GM12878 (cell line): Measurements from ENCODE around the gene PIF1. TPM values are rescaled to one million over a fixed set of nuclear protein-coding genes. Genes with fewer than 3 reads are reported as not detected.

ENCODE experiments used
- ATAC-seq: fragments of 200-7000 bp; cut with Tn5 transposase; 3 replicates; pipeline ENCODE4 v1.9.1; 2020; ENCODE audit warnings: mild to moderate bottlenecking, moderate library complexity
- BruUV-seq: library from RNA; stranded (reverse); fragments of 400-500 nt; replicated peaks from 2 replicates; lab custom pipeline; 2021; lab: Mats Ljungman, UMichigan
- CTCF ChIA-PET: fragments of 300-600 bp; sonication (Branson Sonifier 250); formaldehyde crosslinking; extraction: SDS; loops from one replicate; lab custom pipeline; 2021; ENCODE audit warnings: inconsistent platforms; lab: Yijun Ruan, JAX
- POLR2A ChIA-PET: fragments of 350-600 bp; formaldehyde crosslinking; extraction: SDS; loops from one replicate; lab custom pipeline; 2021; ENCODE audit warnings: inconsistent platforms; lab: Charles Lee
- RAD21 ChIA-PET: fragments of 300-600 bp; sonication (Branson Sonifier 250); formaldehyde crosslinking; loops from one replicate; lab custom pipeline; 2023; ENCODE audit warnings: antibody characterized with exemption; ENCODE audit not compliant: unreplicated experiment; lab: Charles Lee
- SMC1A ChIA-PET: fragments of 300-600 bp; sonication (Branson Sonifier 250); formaldehyde crosslinking; loops from one replicate; lab custom pipeline; 2023; ENCODE audit not compliant: unreplicated experiment, uncharacterized antibody; lab: Charles Lee
- DNase-seq: peaks from one replicate; pipeline ENCODE4 v3.0.0-alpha.2; 2011; ENCODE audit warnings: low read depth, low spot score
- FAIRE-seq: peaks from 3 replicates; lab custom pipeline; 2011; peaks lifted over from hg19 to GRCh38; lab: Jason Lieb, UNC
- H2AFZ ChIP-seq: 2 replicates; pipeline ENCODE4 v1.6.0; 2011; ENCODE audit warnings: low read depth, low read length, control low read depth; ENCODE audit not compliant: control insufficient read depth
- H3K27ac ChIP-seq: 2 replicates; pipeline ENCODE4 v1.5.1; 2011; ENCODE audit warnings: control low read depth; ENCODE audit not compliant: control insufficient read depth, insufficient read depth
- H3K27me3 ChIP-seq, 2 experiments: replicated peaks in 1 of 2; 2 replicates each; pipeline versions ENCODE4 v1.6.0 to v1.6.1; 2011; ENCODE audit warnings: low read length in 1 of 2; ENCODE audit not compliant: control insufficient read depth in 2 of 2, insufficient read depth in 2 of 2
- H3K36me3 ChIP-seq, 2 experiments: 2 replicates each; pipeline ENCODE4 v1.5.1; 2011; ENCODE audit warnings: low read length in 1 of 2; ENCODE audit not compliant: control insufficient read depth in 2 of 2, insufficient read depth in 2 of 2
- H3K4me1 ChIP-seq: 2 replicates; pipeline ENCODE4 v1.6.1; 2011; ENCODE audit warnings: mild to moderate bottlenecking, low read length, moderate library complexity, mixed read lengths; ENCODE audit not compliant: control insufficient read depth, insufficient read depth
- H3K4me2 ChIP-seq: 2 replicates; pipeline ENCODE4 v1.6.0; 2011; ENCODE audit warnings: control low read depth; ENCODE audit not compliant: control insufficient read depth, insufficient read depth
- H3K4me3 ChIP-seq: fragments of 200-600 bp; sonication (generic); 2 replicates; pipeline ENCODE4 v1.5.1; 2016
- H3K79me2 ChIP-seq: 2 replicates; pipeline ENCODE4 v1.6.0; 2011; ENCODE audit warnings: low read length; ENCODE audit not compliant: control insufficient read depth, insufficient read depth
- H3K9ac ChIP-seq: 2 replicates; pipeline ENCODE4 v1.8.0; 2011; ENCODE audit warnings: low read length, control low read depth, mixed read lengths; ENCODE audit not compliant: control insufficient read depth, insufficient read depth
- H3K9me3 ChIP-seq: replicated peaks from 3 replicates; pipeline ENCODE4 v1.5.1; 2011; ENCODE audit warnings: mild to moderate bottlenecking, low read length; ENCODE audit not compliant: control insufficient read depth, insufficient read depth
- H4K20me1 ChIP-seq: 2 replicates; pipeline ENCODE4 v1.6.0; 2011; ENCODE audit not compliant: control insufficient read depth, insufficient read depth
- BCLAF1 ChIP-seq: fragments of 450-650 bp; IDR thresholded peaks from 2 replicates; pipeline ENCODE4 v1.6.1; 2017; ENCODE audit warnings: antibody characterized with exemption, mild to moderate bottlenecking, moderate library complexity
- EED ChIP-seq: sonication (generic); IDR thresholded peaks from 2 replicates; pipeline ENCODE4 v1.6.1; 2016; ENCODE audit warnings: antibody characterized with exemption, low read depth
- IRF5 ChIP-seq: fragments of 450-650 bp; IDR thresholded peaks from 2 replicates; pipeline ENCODE4 v1.6.1; 2017; ENCODE audit warnings: borderline replicate concordance
- KDM1A ChIP-seq: fragments of 200-600 bp; sonication (generic); IDR thresholded peaks from 2 replicates; pipeline ENCODE4 v1.6.1; 2016; ENCODE audit warnings: borderline replicate concordance
- KLF5 ChIP-seq: fragments of 450-650 bp; IDR thresholded peaks from 2 replicates; pipeline ENCODE4 v1.6.1; 2014; ENCODE audit warnings: mild to moderate bottlenecking; ENCODE audit not compliant: partially characterized antibody
- MEF2A ChIP-seq: IDR thresholded peaks from 2 replicates; pipeline ENCODE4 v1.6.1; 2011; ENCODE audit warnings: low read depth, mild to moderate bottlenecking, low read length, moderate library complexity; ENCODE audit not compliant: insufficient read depth
- NBN ChIP-seq: fragments of 450-650 bp; IDR thresholded peaks from 2 replicates; pipeline ENCODE4 v1.6.1; 2016
- RAD21 ChIP-seq: IDR thresholded peaks from 2 replicates; pipeline ENCODE4 v1.6.1; 2011; ENCODE audit warnings: mild to moderate bottlenecking, low read depth, low read length, moderate library complexity; ENCODE audit not compliant: insufficient read depth
- SMAD1 ChIP-seq: fragments of 450-650 bp; IDR thresholded peaks from 2 replicates; pipeline ENCODE4 v1.6.1; 2018; ENCODE audit warnings: mild to moderate bottlenecking, low read depth; ENCODE audit not compliant: partially characterized antibody
- STAT1 ChIP-seq: fragments of 450-650 bp; conservative IDR thresholded peaks from 2 replicates; pipeline ENCODE4 v1.6.1; 2014; ENCODE audit warnings: antibody characterized with exemption, mild to moderate bottlenecking
- USF2 ChIP-seq: IDR thresholded peaks from 2 replicates; pipeline ENCODE4 v1.6.1; 2011; ENCODE audit warnings: low read depth, low read length, improper control_type of control experiment, borderline replicate concordance
- WRNIP1 ChIP-seq: IDR thresholded peaks from 2 replicates; pipeline ENCODE4 v1.6.1; 2011; ENCODE audit warnings: low read depth, low read length, improper control_type of control experiment, borderline replicate concordance
- ZBTB11 ChIP-seq: fragments of 450-650 bp; formaldehyde crosslinking; IDR thresholded peaks from 2 replicates; pipeline ENCODE4 v1.5.0; 2022; ENCODE audit warnings: mild to moderate bottlenecking, missing genetic modification characterization
- ZNF217 ChIP-seq: fragments of 450-650 bp; IDR thresholded peaks from 2 replicates; pipeline ENCODE4 v1.6.1; 2017; ENCODE audit warnings: antibody characterized with exemption, mild to moderate bottlenecking
- ZNF24 ChIP-seq: fragments of 450-650 bp; IDR thresholded peaks from 2 replicates; pipeline ENCODE4 v1.6.1; 2017; ENCODE audit warnings: antibody characterized with exemption, mild to moderate bottlenecking
- WGBS: methylation state at CpG from one replicate; pipeline ENCODE4 v1.1.6; 2016; ENCODE audit warnings: low lambda C conversion rate; ENCODE audit not compliant: insufficient replicate concordance, insufficient coverage; ENCODE audit errors: missing lambda C conversion rate; 5-methylcytosine and 5-hydroxymethylcytosine counted together
- in situ Hi-C: fragments of 300-500 bp; cut with MboI; formaldehyde crosslinking; loops from 9 replicates; pipeline ENCODE4 v1.14.3; 2018; ENCODE audit warnings: mixed read lengths
- intact Hi-C: fragments of 100-400 bp; cut with micrococcal nuclease; formaldehyde crosslinking; loops from one replicate; pipeline ENCODE4 v1.14.2; 2022; ENCODE audit not compliant: unreplicated experiment
- polyA plus RNA-seq, 11 experiments: library from polyadenylated mRNA; depleted of rRNA in 4 of 11; unstranded in 6 of 11; stranded (reverse) in 5 of 11; fragments of >200 nt; fragmentation: Nextera tagmentation in 4 of 11; fragmentation: Illumina TruSeq in 1 of 11; extraction: Ambion mirVana in 4 of 11; extraction: Trizol in 1 of 11; gene quantifications; 1 replicate in 1 of 11; 2 replicates in 10 of 11; pipeline versions ENCODE4 v1.2.1 to v1.2.3, GENCODE V29; 2011 to 2016; ENCODE audit warnings: inconsistent platforms in 2 of 11, missing spikeins in 2 of 11, low read depth in 1 of 11
- total RNA-seq, 4 experiments: library from RNA; depleted of rRNA in 3 of 4; stranded (reverse); fragments of >200 nt in 3 of 4; fragmentation: Illumina TruSeq in 1 of 4; extraction: Trizol in 1 of 4; gene quantifications; 2 replicates each; pipeline versions ENCODE4 v1.2.1 to v1.2.3, GENCODE V29; 2013 to 2021

The PIF1 gene
- total and polyA plus RNA-seq, 10 of the 15 experiments (the other 5 are each of a cell fraction or from before 2014, with no cell fraction given), result 3.7 to 68.9 (median 31.1) TPM

GRCh38 chr15:64865998-64866520 is 40.6 kb upstream of the PIF1 start:
- DNase-seq, result no peak
- peaks cover 6% of the 10 kb centered on the region for H3K4me1 ChIP-seq
- H3K27me3 ChIP-seq, result no peaks in the 10 kb centered on the region
- H3K4me3 ChIP-seq, result no peak overlapping the region
- H3K27ac ChIP-seq, result no peak overlapping the region
- no peak for TF ChIP-seq NBN
- TF ChIP-seq KLF5, result no peak
- no peak for TF ChIP-seq SMAD1
- no peak for TF ChIP-seq EED
- no peak for TF ChIP-seq MEF2A
- no peak for TF ChIP-seq ZBTB11 (CRISPR knock-in tag)
- TF ChIP-seq RAD21, result no peak
- no peak for TF ChIP-seq ZNF217
- TF ChIP-seq USF2, result no peak
- no peak for TF ChIP-seq ZNF24
- no peak for TF ChIP-seq IRF5
- TF ChIP-seq KDM1A, result no peak
- TF ChIP-seq WRNIP1, result no peak
- TF ChIP-seq BCLAF1, result no peak
- no peak for TF ChIP-seq STAT1
- H4K20me1 ChIP-seq, result no peaks in the 10 kb centered on the region
- no peak overlapping the region for H3K4me2 ChIP-seq
- H3K36me3 ChIP-seq, result peaks cover 15 to 38% of the 10 kb centered on the region in 2 experiments
- no peak; the same call in 2 of the 3 replicates for ATAC-seq
- ChIA-PET SMC1A (interaction anchor here (0.7 to 8.5 kb wide), 6 partner anchors 14 to 57 kb away, joined by 3 to 51 read pairs (median 4); no protein-coding TSS in a partner anchor), POLR2A (interaction anchor here (1.2 to 3.2 kb wide), 3 partner anchors 22 to 28 kb away, joined by 3 to 14 read pairs (median 5); no protein-coding TSS in a partner anchor), CTCF (interaction anchor here (0.7 to 1.0 kb wide), 3 partner anchors 11 to 28 kb away, joined by 3 to 5 read pairs (median 4); no protein-coding TSS in a partner anchor), RAD21 (interaction anchor here (1.0 to 4.2 kb wide), 3 partner anchors 17 to 28 kb away, joined by 3 to 33 read pairs (median 14); partner anchors contain the start of gene PLEKHO2)
- in situ Hi-C loops (no loop called here), intact Hi-C loops (no loop called here)
- no peak overlapping the region for H3K9ac ChIP-seq
- BruUV-seq, result no TSS peak
- WGBS, result 77% methylated on average over 6 of the region's 6 CpGs
- no peaks in the 10 kb centered on the region for H3K79me2 ChIP-seq
- no peaks in the 10 kb centered on the region; the same call in 2 of the 3 replicates for H3K9me3 ChIP-seq
- no peak overlapping the region for H2AFZ ChIP-seq
- FAIRE-seq, result no peak
